GM12801 (cell line): Measurements from ENCODE around the gene PDXK.

Experiments used
- TF ChIP-seq, protein P1 (sequence below): IDR thresholded peaks from one replicate; pipeline ENCODE4 v1.5.1; 2011; ENCODE audit warnings: control low read depth; ENCODE audit not compliant: insufficient read length; ENCODE audit errors: extremely low read depth

Gene PDXK

DNA sequence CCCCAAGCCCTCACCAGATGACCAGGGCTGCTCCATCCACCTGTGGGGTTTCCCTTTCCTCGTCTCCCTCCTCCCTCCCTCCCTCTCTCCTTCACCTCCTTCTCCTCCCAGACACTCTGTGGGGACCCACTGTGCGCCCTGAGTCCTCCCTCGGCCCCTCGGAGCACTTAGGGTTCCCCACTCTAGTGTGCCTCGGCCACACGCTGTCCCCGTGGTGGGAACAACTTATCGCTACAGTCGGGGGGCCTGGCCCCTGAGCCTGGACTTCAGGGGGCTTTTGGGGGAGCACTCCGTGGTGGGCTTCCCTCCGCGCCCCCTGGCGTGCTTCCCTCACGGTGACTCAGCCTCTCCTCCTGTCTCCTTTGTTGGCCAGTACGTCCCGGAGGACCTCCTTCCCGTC lies 29.7 kb downstream of the PDXK start:
- TF ChIP-seq, protein P1, sequence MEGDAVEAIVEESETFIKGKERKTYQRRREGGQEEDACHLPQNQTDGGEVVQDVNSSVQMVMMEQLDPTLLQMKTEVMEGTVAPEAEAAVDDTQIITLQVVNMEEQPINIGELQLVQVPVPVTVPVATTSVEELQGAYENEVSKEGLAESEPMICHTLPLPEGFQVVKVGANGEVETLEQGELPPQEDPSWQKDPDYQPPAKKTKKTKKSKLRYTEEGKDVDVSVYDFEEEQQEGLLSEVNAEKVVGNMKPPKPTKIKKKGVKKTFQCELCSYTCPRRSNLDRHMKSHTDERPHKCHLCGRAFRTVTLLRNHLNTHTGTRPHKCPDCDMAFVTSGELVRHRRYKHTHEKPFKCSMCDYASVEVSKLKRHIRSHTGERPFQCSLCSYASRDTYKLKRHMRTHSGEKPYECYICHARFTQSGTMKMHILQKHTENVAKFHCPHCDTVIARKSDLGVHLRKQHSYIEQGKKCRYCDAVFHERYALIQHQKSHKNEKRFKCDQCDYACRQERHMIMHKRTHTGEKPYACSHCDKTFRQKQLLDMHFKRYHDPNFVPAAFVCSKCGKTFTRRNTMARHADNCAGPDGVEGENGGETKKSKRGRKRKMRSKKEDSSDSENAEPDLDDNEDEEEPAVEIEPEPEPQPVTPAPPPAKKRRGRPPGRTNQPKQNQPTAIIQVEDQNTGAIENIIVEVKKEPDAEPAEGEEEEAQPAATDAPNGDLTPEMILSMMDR, result no peak

DNA sequence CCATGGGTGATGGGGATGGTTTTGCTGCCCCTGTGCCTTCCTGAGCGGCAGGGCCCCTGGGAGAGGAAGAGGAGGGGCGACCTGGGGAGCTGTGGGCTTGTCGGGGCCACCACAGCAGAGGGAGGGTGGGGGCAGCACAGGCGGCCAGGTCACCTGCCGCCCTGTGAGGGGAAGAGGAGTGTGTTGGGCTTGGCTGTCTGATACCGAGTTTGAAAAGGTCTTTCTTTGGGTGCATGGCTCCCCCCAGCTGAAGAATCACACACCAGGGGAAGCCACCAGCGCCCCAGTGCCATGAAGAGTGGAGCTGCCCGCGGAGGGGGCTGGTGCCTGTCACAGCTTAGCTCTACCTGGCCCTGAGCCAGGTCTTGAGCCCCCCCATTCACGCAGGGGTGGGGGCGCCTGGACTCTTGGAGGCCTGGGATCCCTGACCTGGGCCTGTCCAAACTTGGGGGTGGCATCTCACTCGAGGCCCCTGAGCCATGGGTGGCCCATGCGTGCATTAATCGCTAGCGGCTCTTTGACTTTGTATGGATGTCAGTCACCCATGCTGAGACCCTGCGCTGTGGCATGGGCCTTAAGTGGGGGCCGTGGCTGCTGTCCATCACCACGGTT lies 30.8 kb downstream of the PDXK start:
- TF ChIP-seq, protein P1, result no peak

DNA sequence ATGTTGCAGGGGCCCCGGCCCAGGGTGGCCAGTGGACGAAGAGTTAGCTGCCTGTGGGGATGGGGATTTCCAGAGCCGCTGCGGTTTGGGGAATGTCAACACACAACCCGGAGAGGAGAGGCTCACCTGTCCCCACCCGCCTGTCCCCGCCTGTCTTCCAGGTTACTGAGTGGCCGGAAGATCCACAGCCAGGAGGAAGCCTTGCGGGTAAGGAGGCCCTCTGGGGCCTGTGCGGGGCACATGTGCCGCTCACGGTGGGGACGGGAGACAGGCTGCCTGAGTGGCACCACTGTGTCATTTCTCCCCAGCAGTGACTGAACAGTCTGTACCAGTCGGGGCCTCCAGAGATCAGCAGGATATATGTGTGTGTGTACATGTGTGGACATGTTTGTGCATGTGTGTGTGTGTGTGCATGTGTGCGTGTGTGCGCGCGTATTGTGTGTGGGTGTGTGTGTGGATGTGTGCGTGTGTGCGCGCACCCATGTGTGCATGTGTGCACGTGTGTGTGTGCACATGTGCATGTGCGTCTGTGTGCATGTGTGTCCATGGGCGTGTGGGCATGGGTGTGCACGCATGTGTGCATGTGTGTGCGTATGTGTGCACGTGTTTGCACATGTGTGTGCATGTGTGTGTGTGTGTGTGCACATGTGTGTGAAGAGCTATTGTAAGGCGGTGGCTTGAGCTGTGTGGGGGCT lies 31.6 kb downstream of the PDXK start:
- TF ChIP-seq, protein P1, result no peak

DNA sequence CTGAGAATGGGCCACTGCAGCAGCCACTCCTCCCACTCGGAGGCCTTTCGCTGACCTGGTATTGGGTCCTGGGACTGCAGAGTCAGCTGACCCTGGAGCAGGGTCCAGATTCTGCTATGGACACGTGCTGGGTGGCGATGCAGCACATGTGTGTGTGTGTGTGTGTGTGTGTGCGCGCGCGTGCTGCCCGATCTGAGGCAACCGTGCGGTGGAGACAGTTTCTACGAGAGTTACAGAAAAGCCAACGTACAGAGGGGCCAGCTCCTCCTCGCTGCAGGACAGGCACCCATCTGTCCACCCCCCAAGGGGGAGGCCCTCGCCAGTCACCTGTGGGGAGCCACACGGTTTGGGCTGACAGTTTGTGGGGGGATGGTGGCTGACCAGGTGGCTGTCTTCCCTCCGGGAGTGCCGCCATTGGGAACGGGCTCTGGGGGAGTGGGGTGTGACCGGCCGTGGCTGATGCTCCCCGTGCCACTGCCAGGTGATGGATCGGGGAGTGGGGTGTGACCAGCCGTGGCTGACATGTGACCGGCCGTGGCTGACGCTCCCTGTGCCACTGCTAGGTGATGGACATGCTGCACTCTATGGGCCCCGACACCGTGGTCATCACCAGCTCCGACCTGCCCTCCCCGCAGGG lies 33.1 kb downstream of the PDXK start:
- TF ChIP-seq, protein P1, result no peak

DNA sequence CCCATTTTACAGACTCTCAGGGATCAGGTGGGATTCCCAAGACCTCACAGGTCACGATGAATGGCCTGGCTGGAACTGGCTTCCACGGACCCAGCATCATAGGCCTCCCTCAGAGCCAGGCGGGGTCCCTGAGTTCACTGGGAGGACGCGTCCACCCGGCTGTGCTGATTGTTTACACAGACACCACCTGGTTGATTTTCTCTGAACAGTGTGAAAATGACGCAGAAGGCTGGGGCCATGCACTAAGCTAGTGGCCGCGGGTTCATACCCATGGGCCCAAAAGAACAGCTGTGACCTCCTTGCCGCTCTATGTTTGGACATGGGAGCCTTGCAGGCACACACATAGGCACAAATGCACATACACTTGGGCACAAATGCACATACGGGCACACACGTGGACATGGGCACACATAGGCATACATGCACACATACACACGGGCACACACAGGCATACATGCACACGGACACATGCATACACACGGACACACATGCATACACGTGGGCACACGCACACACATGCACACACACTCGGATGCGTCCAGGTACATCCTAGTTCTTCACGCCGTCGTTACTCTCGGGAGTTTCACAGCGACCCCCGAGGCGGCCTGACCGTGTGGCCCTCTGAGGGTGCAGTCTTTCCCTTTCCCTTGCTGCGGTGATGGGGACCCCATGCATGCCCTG lies 34.0 kb downstream of the PDXK start:
- TF ChIP-seq, protein P1, result no peak

DNA sequence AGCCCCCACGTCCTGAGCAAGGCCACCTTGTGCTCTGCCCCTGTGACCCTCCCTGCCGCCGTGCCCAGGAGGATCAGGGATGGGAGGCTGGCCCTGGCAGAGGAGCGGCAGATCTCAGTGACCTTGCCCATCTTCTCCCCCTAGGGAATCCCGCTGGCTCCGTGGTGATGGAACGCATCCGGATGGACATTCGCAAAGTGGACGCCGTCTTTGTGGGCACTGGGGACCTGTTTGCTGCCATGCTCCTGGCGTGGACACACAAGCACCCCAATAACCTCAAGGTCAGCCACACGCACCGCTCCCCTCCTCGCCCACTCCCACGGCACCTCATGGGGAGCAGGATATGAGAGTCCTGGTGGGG lies 34.5 kb downstream of the PDXK start:
- TF ChIP-seq, protein P1, result no peak
